ENCODE results near the gene MANBA.

- no peak for TF ChIP-seq EZH2 (IDR thresholded peaks at IDR 0.05; ENCODE audit: borderline replicate concordance, low read depth, low read length, poor library complexity, severe bottlenecking)
- no peak for TF ChIP-seq CTCF (conservative IDR thresholded peaks at IDR 0.05; ENCODE audit: low read depth, low read length)
Measured at GRCh38 chr4:102713096-102713495, 47.7 kb downstream of the MANBA start.
